HepG2 (cell line): ENCODE results near the gene ANAPC2. TPM values are rescaled to one million over a fixed set of nuclear protein-coding genes. Genes with fewer than 3 reads are reported as not detected.

Experiments
- GATAD2A ChIP-seq: IDR thresholded peaks from 2 replicates; pipeline ENCODE4 v1.6.1; 2016
- HMG20A ChIP-seq: IDR thresholded peaks from 2 replicates; pipeline ENCODE4 v1.6.1; 2016; ENCODE audit warnings: borderline replicate concordance
- HMG20B ChIP-seq: conservative IDR thresholded peaks from 2 replicates; pipeline ENCODE4 v1.6.1; 2016; ENCODE audit warnings: missing genetic modification reagents, missing compliant biosample characterization
- HNRNPL ChIP-seq: fragments of 200-400 bp; formaldehyde crosslinking; IDR thresholded peaks from 2 replicates; pipeline ENCODE4 v1.6.1; 2017; ENCODE audit warnings: mild to moderate bottlenecking, low read depth, low read length
- JUN ChIP-seq: sonication (generic); formaldehyde crosslinking; IDR thresholded peaks from 2 replicates; pipeline ENCODE4 v1.4.0; 2020; ENCODE audit warnings: mild to moderate bottlenecking, missing genetic modification reagents
- KMT2B ChIP-seq: IDR thresholded peaks from 2 replicates; pipeline ENCODE4 v1.6.1; 2016; ENCODE audit warnings: missing genetic modification reagents, missing compliant biosample characterization
- MZF1 ChIP-seq: sonication (generic); formaldehyde crosslinking; IDR thresholded peaks from 2 replicates; pipeline ENCODE4 v1.8.1; 2023; ENCODE audit warnings: mild to moderate bottlenecking, missing genetic modification reagents, borderline replicate concordance
- ZFAT ChIP-seq: sonication (generic); formaldehyde crosslinking; conservative IDR thresholded peaks from 2 replicates; pipeline ENCODE4 v1.8.1; 2023; ENCODE audit warnings: missing genetic modification reagents, inconsistent platforms
- ZNF484 ChIP-seq: sonication (generic); formaldehyde crosslinking; IDR thresholded peaks from 2 replicates; pipeline ENCODE4 v1.5.1; 2020; ENCODE audit warnings: mild to moderate bottlenecking, low read depth, missing genetic modification reagents, borderline replicate concordance
- ZNF567 ChIP-seq: sonication (generic); formaldehyde crosslinking; IDR thresholded peaks from 2 replicates; pipeline ENCODE4 v1.8.1; 2023; ENCODE audit warnings: mild to moderate bottlenecking, missing genetic modification reagents, borderline replicate concordance
- ZNF781 ChIP-seq: sonication (generic); formaldehyde crosslinking; IDR thresholded peaks from 2 replicates; pipeline ENCODE4 v1.5.1; 2020; ENCODE audit warnings: borderline replicate concordance, mild to moderate bottlenecking, missing genetic modification reagents; ENCODE audit errors: not compliant biosample characterization
- polyA plus RNA-seq, 8 experiments: library from polyadenylated mRNA; depleted of rRNA in 3 of 8; stranded (reverse) in 7 of 8; unstranded in 1 of 8; fragments of >200 nt; fragmentation: Illumina TruSeq in 4 of 8; extraction: Trizol in 4 of 8; gene quantifications; 2 replicates each; pipeline versions ENCODE4 v1.2.1 to v1.2.3, GENCODE V29; 2011 to 2016; ENCODE audit warnings: low read depth in 4 of 8, missing spikeins in 1 of 8, mixed read lengths in 1 of 8; ENCODE audit not compliant: insufficient read depth in 1 of 8
- total RNA-seq, 5 experiments: library from RNA; depleted of rRNA; stranded (reverse); fragments of >200 nt; fragmentation: Illumina TruSeq; extraction: Trizol; gene quantifications; 2 replicates each; pipeline ENCODE4 v1.2.3, GENCODE V29; 2016; ENCODE audit warnings: low read depth in 1 of 5
- TF ChIP-seq, protein P1 (sequence below): sonication (generic); formaldehyde crosslinking; IDR thresholded peaks from 2 replicates; pipeline ENCODE4 v1.4.0; 2020; ENCODE audit warnings: mild to moderate bottlenecking, missing genetic modification reagents, borderline replicate concordance
- TF ChIP-seq, protein P2 (sequence below): sonication (generic); formaldehyde crosslinking; IDR thresholded peaks from 2 replicates; pipeline ENCODE4 v1.5.1; 2020; ENCODE audit warnings: mild to moderate bottlenecking, missing genetic modification reagents
- TF ChIP-seq, protein P3 (sequence below): sonication (generic); formaldehyde crosslinking; IDR thresholded peaks from 2 replicates; pipeline ENCODE4 v1.4.0; 2020; ENCODE audit warnings: mild to moderate bottlenecking, missing genetic modification reagents, borderline replicate concordance
- TF ChIP-seq, protein P4 (sequence below): sonication (generic); formaldehyde crosslinking; IDR thresholded peaks from 2 replicates; pipeline ENCODE4 v1.5.0; 2020; ENCODE audit warnings: missing genetic modification reagents

ANAPC2 gene
- total and polyA plus RNA-seq, 2 of the 13 experiments (the other 11 are each of a cell fraction or from before 2014, with no cell fraction given), result 12.3 to 15.4 TPM

DNA sequence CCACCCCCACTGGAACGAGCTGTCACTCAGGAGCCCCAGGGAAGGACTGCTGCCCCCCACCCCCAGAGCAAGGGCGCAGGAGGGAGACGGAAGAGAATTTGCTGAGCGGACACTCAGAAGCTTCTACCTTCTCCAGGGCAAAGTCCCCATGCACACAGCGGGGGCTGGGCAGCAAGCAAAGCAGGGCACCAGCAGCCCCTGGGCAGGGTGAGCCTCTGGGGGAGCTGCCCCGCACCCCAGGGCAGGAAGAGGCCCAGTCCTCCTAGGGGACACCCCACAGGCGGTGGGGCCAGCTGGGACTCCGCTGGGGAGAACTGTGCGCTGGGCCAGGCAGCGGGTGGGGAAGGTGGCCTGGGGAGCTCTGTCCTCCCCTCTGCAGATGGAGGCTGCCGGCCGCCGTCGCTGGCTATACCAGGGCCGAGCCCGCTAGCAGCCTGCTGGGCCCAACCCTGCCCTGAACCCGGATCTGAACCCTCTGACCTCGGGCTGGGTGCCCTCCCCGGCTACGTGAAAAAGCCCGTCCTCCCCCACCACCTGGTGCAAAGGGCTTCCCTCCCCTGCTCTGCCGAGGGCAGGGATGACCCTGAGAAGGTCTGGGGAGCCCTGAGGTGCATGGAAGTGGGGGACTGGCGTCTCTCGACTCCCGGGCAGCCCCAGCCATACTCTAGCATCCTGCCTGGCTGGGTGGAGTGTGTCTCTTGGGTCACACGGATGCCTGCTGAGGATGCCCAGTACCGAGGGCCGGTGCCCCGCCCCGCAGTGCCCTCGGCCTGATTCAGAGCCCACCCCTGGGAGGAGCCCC, 41.7 kb upstream of the ANAPC2 start (continued):
- TF ChIP-seq, protein P1, sequence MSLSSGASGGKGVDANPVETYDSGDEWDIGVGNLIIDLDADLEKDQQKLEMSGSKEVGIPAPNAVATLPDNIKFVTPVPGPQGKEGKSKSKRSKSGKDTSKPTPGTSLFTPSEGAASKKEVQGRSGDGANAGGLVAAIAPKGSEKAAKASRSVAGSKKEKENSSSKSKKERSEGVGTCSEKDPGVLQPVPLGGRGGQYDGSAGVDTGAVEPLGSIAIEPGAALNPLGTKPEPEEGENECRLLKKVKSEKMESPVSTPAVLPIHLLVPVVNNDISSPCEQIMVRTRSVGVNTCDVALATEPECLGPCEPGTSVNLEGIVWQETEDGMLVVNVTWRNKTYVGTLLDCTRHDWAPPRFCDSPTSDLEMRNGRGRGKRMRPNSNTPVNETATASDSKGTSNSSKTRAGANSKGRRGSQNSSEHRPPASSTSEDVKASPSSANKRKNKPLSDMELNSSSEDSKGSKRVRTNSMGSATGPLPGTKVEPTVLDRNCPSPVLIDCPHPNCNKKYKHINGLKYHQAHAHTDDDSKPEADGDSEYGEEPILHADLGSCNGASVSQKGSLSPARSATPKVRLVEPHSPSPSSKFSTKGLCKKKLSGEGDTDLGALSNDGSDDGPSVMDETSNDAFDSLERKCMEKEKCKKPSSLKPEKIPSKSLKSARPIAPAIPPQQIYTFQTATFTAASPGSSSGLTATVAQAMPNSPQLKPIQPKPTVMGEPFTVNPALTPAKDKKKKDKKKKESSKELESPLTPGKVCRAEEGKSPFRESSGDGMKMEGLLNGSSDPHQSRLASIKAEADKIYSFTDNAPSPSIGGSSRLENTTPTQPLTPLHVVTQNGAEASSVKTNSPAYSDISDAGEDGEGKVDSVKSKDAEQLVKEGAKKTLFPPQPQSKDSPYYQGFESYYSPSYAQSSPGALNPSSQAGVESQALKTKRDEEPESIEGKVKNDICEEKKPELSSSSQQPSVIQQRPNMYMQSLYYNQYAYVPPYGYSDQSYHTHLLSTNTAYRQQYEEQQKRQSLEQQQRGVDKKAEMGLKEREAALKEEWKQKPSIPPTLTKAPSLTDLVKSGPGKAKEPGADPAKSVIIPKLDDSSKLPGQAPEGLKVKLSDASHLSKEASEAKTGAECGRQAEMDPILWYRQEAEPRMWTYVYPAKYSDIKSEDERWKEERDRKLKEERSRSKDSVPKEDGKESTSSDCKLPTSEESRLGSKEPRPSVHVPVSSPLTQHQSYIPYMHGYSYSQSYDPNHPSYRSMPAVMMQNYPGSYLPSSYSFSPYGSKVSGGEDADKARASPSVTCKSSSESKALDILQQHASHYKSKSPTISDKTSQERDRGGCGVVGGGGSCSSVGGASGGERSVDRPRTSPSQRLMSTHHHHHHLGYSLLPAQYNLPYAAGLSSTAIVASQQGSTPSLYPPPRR (CRISPR knock-in tag), result 0 out of 2 replicates have a peak, but pooled peaks have one; percentile 69
- TF ChIP-seq HMG20A (CRISPR knock-in tag) (no peak; the same call in 1 of the 2 replicates), MZF1 (CRISPR knock-in tag) (no peak), HMG20B (no peak), ZNF781 (peak; percentile 60), ZNF484 (CRISPR knock-in tag) (no peak), JUN (CRISPR knock-in tag) (no peak), ZFAT (no peak), ZNF567 (0 out of 2 replicates have a peak, but pooled peaks have one; percentile 44), KMT2B (no peak), GATAD2A (0 out of 2 replicates have a peak, but pooled peaks have one; percentile 6), HNRNPL (peak; percentile 98)
- TF ChIP-seq, protein P2, sequence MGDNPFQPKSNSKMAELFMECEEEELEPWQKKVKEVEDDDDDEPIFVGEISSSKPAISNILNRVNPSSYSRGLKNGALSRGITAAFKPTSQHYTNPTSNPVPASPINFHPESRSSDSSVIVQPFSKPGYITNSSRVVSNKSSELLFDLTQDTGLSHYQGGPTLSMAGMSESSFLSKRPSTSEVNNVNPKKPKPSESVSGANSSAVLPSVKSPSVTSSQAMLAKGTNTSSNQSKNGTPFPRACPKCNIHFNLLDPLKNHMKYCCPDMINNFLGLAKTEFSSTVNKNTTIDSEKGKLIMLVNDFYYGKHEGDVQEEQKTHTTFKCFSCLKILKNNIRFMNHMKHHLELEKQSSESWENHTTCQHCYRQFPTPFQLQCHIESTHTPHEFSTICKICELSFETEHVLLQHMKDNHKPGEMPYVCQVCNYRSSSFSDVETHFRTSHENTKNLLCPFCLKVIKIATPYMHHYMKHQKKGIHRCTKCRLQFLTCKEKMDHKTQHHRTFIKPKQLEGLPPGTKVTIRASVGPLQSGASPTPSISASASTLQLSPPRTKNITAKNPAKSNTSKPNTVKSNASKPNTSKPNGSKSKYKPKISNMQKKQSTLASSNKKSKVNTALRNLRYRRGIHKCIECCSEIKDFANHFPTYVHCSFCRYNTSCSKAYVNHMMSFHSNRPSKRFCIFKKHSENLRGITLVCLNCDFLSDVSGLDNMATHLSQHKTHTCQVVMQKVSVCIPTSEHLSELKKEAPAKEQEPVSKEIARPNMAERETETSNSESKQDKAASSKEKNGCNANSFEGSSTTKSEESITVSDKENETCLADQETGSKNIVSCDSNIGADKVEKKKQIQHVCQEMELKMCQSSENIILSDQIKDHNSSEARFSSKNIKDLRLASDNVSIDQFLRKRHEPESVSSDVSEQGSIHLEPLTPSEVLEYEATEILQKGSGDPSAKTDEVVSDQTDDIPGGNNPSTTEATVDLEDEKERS, result no peak
- TF ChIP-seq, protein P3, sequence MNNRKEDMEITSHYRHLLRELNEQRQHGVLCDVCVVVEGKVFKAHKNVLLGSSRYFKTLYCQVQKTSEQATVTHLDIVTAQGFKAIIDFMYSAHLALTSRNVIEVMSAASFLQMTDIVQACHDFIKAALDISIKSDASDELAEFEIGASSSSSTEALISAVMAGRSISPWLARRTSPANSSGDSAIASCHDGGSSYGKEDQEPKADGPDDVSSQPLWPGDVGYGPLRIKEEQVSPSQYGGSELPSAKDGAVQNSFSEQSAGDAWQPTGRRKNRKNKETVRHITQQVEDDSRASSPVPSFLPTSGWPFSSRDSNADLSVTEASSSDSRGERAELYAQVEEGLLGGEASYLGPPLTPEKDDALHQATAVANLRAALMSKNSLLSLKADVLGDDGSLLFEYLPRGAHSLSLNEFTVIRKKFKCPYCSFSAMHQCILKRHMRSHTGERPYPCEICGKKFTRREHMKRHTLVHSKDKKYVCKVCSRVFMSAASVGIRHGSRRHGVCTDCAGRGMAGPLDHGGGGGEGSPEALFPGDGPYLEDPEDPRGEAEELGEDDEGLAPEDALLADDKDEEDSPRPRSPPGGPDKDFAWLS (CRISPR knock-in tag), result no peak
- TF ChIP-seq, protein P4, sequence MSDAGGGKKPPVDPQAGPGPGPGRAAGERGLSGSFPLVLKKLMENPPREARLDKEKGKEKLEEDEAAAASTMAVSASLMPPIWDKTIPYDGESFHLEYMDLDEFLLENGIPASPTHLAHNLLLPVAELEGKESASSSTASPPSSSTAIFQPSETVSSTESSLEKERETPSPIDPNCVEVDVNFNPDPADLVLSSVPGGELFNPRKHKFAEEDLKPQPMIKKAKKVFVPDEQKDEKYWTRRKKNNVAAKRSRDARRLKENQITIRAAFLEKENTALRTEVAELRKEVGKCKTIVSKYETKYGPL, result no peak
